DND-41 (cell line): ENCODE measurements around the gene CDH2.
A peak's percentile ranks its signal among the peaks of the same experiment; 100 is the strongest.

Source experiments
- ATAC-seq: fragments of 200-7000 bp; cut with Tn5 transposase; 3 replicates; pipeline ENCODE4 v1.9.1; 2021; ENCODE audit warnings: low read depth; ENCODE audit not compliant: insufficient read depth
- DNase-seq: peaks from one replicate; pipeline ENCODE4 v3.0.0-alpha.2; 2020
- H2AFZ ChIP-seq: 2 replicates; pipeline ENCODE4 v1.6.0; 2012; ENCODE audit warnings: low read depth, low read length
- H3K27ac ChIP-seq: 2 replicates; pipeline ENCODE4 v1.5.1; 2012; ENCODE audit warnings: low read length, inconsistent platforms
- H3K27me3 ChIP-seq: fragments of 200-600 bp; sonication (generic); 2 replicates; pipeline ENCODE4 v1.6.0; 2012; ENCODE audit warnings: low read length, mild to moderate bottlenecking, inconsistent platforms; ENCODE audit not compliant: insufficient read depth, poor library complexity
- H3K36me3 ChIP-seq: 2 replicates; pipeline ENCODE4 v1.5.1; 2012; ENCODE audit warnings: low read length, inconsistent platforms; ENCODE audit not compliant: insufficient read depth
- H3K4me1 ChIP-seq: 2 replicates; pipeline ENCODE4 v1.5.1; 2012; ENCODE audit warnings: mild to moderate bottlenecking, low read length; ENCODE audit not compliant: insufficient read depth
- H3K4me2 ChIP-seq: 2 replicates; pipeline ENCODE4 v1.6.0; 2012; ENCODE audit warnings: mild to moderate bottlenecking, moderate library complexity, low read length, inconsistent platforms; ENCODE audit not compliant: insufficient read depth
- H3K4me3 ChIP-seq, 2 experiments: fragments of 200-600 bp in 1 of 2; shearing (Covaris generic) in 1 of 2; 2 replicates each; pipeline ENCODE4 v1.5.1; 2012 to 2016; ENCODE audit warnings: inconsistent platforms in 2 of 2, low read length in 2 of 2, mild to moderate bottlenecking in 2 of 2, low read depth in 1 of 2, moderate library complexity in 1 of 2
- H3K79me2 ChIP-seq: 2 replicates; pipeline ENCODE4 v1.6.0; 2012; ENCODE audit warnings: low read length, inconsistent platforms; ENCODE audit not compliant: insufficient read depth
- H3K9ac ChIP-seq: 2 replicates; pipeline ENCODE4 v1.6.0; 2012; ENCODE audit warnings: low read depth, mild to moderate bottlenecking, inconsistent platforms, low read length, moderate library complexity
- H3K9me3 ChIP-seq: 2 replicates; pipeline ENCODE4 v1.5.1; 2012; ENCODE audit warnings: low read length, moderate library complexity, mild to moderate bottlenecking, inconsistent platforms; ENCODE audit not compliant: insufficient read depth, severe bottlenecking
- H4K20me1 ChIP-seq: 2 replicates; pipeline ENCODE4 v1.6.0; 2012; ENCODE audit warnings: low read length; ENCODE audit not compliant: insufficient read depth
- CTCF ChIP-seq: IDR thresholded peaks from 2 replicates; pipeline ENCODE4 v1.5.1; 2012; ENCODE audit warnings: borderline replicate concordance, low read length, moderate library complexity, mild to moderate bottlenecking; ENCODE audit not compliant: poor library complexity, severe bottlenecking; ENCODE audit errors: extremely low read depth
- EZH2 ChIP-seq: IDR thresholded peaks from 3 replicates; pipeline ENCODE4 v1.6.1; 2012; ENCODE audit warnings: borderline replicate concordance, low read depth, mild to moderate bottlenecking, moderate library complexity, low read length, inconsistent platforms; ENCODE audit not compliant: severe bottlenecking

CDH2 gene

GRCh38 chr18:27959101-27959500, 217.8 kb downstream of the CDH2 start:
- Histone ChIP-seq H3K27ac (no peak overlapping the region), H3K36me3 (peaks cover 27% of the 10 kb centered on the region), H4K20me1 (no peaks in the 10 kb centered on the region), H3K79me2 (no peaks in the 10 kb centered on the region), H3K4me1 (no peaks in the 10 kb centered on the region), H2AFZ (no peak overlapping the region), H3K4me3 (no peak overlapping the region), H3K9me3 (no peaks in the 10 kb centered on the region), H3K4me2 (no peak overlapping the region), H3K9ac (no peak overlapping the region), H3K27me3 (no peaks in the 10 kb centered on the region)
- DNase-seq = no peak
- TF ChIP-seq CTCF (no peak), EZH2 (no peak)
- no peak for ATAC-seq

- H3K36me3 ChIP-seq = peaks cover 26% of the 10 kb centered on the region
- no peaks in the 10 kb centered on the region for H4K20me1 ChIP-seq
- no peaks in the 10 kb centered on the region for H3K27me3 ChIP-seq
- H3K4me2 ChIP-seq = no peak overlapping the region
- ATAC-seq (no peak), DNase-seq (no peak)
- H3K4me1 ChIP-seq = no peaks in the 10 kb centered on the region
- TF ChIP-seq EZH2 (no peak), CTCF (no peak)
- H3K27ac ChIP-seq = no peak overlapping the region
- no peaks in the 10 kb centered on the region for H3K9me3 ChIP-seq
- H3K9ac ChIP-seq = no peak overlapping the region
- no peak overlapping the region for H3K4me3 ChIP-seq
- H3K79me2 ChIP-seq = no peaks in the 10 kb centered on the region
- no peak overlapping the region for H2AFZ ChIP-seq
These were observed 220.8 kb downstream of the CDH2 start for GRCh38 chr18:27956001-27956640.

GRCh38 chr18:27954226-27954625, 222.7 kb downstream of the CDH2 start:
- H3K4me3 ChIP-seq = no peak overlapping the region
- no peak overlapping the region for H3K9ac ChIP-seq
- no peaks in the 10 kb centered on the region for H4K20me1 ChIP-seq
- no peak for DNase-seq
- ATAC-seq = 0 out of 3 replicates have a peak, but pooled peaks have one; percentile 31
- H3K79me2 ChIP-seq = no peaks in the 10 kb centered on the region
- no peak overlapping the region for H2AFZ ChIP-seq
- H3K27me3 ChIP-seq = no peaks in the 10 kb centered on the region
- TF ChIP-seq CTCF (no peak), EZH2 (no peak)
- no peaks in the 10 kb centered on the region for H3K4me1 ChIP-seq
- no peak overlapping the region for H3K27ac ChIP-seq
- no peak overlapping the region for H3K4me2 ChIP-seq
- H3K36me3 ChIP-seq = peaks cover 17% of the 10 kb centered on the region
- H3K9me3 ChIP-seq = no peaks in the 10 kb centered on the region
